GM10266 (cell line): Measurements from ENCODE around the gene BMP6.

Experiments used
- DNase-seq: peaks from one replicate; pipeline ENCODE4 v3.0.0; 2012; ENCODE audit errors: extremely low spot score
- CTCF ChIP-seq: IDR thresholded peaks from 2 replicates; pipeline ENCODE4 v1.5.1; 2012; ENCODE audit warnings: mild to moderate bottlenecking, low read depth; ENCODE audit not compliant: control insufficient read depth, insufficient read depth; ENCODE audit errors: missing control alignments

BMP6 gene

GRCh38 chr6:7773914-7774313 lies 48.0 kb downstream of the BMP6 start:
- TF ChIP-seq CTCF: no peak
- DNase-seq: no peak

- no peak for TF ChIP-seq CTCF
Observed at GRCh38 chr6:7776509-7776908, 50.6 kb downstream of the BMP6 start.

GRCh38 chr6:7777074-7777473 lies 51.2 kb downstream of the BMP6 start:
- TF ChIP-seq CTCF: no peak
- DNase-seq: no peak

More at GRCh38 chr6:7776509-7776908, 50.6 kb downstream of the BMP6 start:
- no peak for DNase-seq

GRCh38 chr6:7781240-7781639 lies 55.3 kb downstream of the BMP6 start:
- no peak for TF ChIP-seq CTCF

GRCh38 chr6:7784248-7784647 lies 58.3 kb downstream of the BMP6 start:
- DNase-seq: no peak
- no peak for TF ChIP-seq CTCF

More at GRCh38 chr6:7781240-7781639, 55.3 kb downstream of the BMP6 start:
- no peak for DNase-seq

- TF ChIP-seq CTCF: no peak
- no peak for DNase-seq
Observed at GRCh38 chr6:7784706-7785105, 58.8 kb downstream of the BMP6 start.

- no peak for TF ChIP-seq CTCF
- DNase-seq: no peak
Observed at GRCh38 chr6:7785243-7786035, 59.5 kb downstream of the BMP6 start.
